HCT116 (cell line): ENCODE data around the gene STK38L. TPM values are rescaled to one million over a fixed set of nuclear protein-coding genes. Genes with fewer than 3 reads are reported as not detected.

Experiments
- ATAC-seq: fragments of 200-7000 bp; cut with Tn5 transposase; 2 replicates; pipeline ENCODE4 v1.9.1; 2020; ENCODE audit warnings: mild to moderate bottlenecking, moderate library complexity
- BruUV-seq: library from RNA; stranded (reverse); fragments of 400-500 nt; replicated peaks from 2 replicates; lab custom pipeline; 2021; lab: Mats Ljungman, UMichigan
- CTCF ChIA-PET: fragments of 300-600 bp; sonication (Branson Sonifier 250); formaldehyde crosslinking; loops from one replicate; lab custom pipeline; 2021; ENCODE audit warnings: antibody characterized with exemption; lab: Charles Lee
- POLR2A ChIA-PET: fragments of 300-600, 350-600 bp; sonication (Branson Sonifier 250); formaldehyde crosslinking; loops from one replicate; lab custom pipeline; 2021; ENCODE audit warnings: antibody characterized with exemption; lab: Charles Lee
- RAD21 ChIA-PET, 2 experiments: fragments of 300-600 bp; sonication (Branson Sonifier 250); formaldehyde crosslinking; loops; one replicate each; lab custom pipeline; 2023; ENCODE audit warnings: low total read pairs in 2 of 2; ENCODE audit not compliant: uncharacterized antibody in 2 of 2, unreplicated experiment in 2 of 2, low non-redundant PET in 1 of 2; lab: Charles Lee
- DNase-seq: peaks from one replicate; pipeline ENCODE4 v3.0.0-alpha.2; 2010; ENCODE audit warnings: low read depth, low spot score
- H2AFZ ChIP-seq: fragments of 200-600 bp; shearing (Covaris generic), sonication (generic); 2 replicates; pipeline ENCODE4 v1.6.1; 2017; ENCODE audit warnings: low read depth, mixed run types, mixed read lengths, antibody characterized with exemption, low read length; ENCODE audit not compliant: poor library complexity, severe bottlenecking
- H3K27ac ChIP-seq: 2 replicates; pipeline ENCODE4 v1.5.1; 2012; ENCODE audit warnings: low read depth, low read length
- H3K27me3 ChIP-seq: fragments of 200-600 bp; sonication (generic); 2 replicates; pipeline ENCODE4 v1.6.1; 2016; ENCODE audit warnings: mixed run types, low read length, mixed read lengths; ENCODE audit not compliant: insufficient read depth
- H3K36me3 ChIP-seq, 2 experiments: fragments of 200-500 bp in 1 of 2; fragments of 200-600 bp in 1 of 2; sonication (Bioruptor generic) in 1 of 2; sonication (generic) in 1 of 2; 2 replicates each; pipeline versions ENCODE4 v1.5.1 to v1.6.1; 2014 to 2016; ENCODE audit warnings: low read length in 2 of 2, inconsistent platforms in 1 of 2, mixed read lengths in 1 of 2, mixed run types in 1 of 2; ENCODE audit not compliant: insufficient read depth in 2 of 2, control insufficient read depth in 1 of 2
- H3K4me1 ChIP-seq, 2 experiments: fragments of 200-600 bp in 1 of 2; sonication (generic) in 1 of 2; 2 replicates each; pipeline versions ENCODE4 v1.5.1 to v1.6.1; 2012 to 2017; ENCODE audit warnings: low read length in 2 of 2, inconsistent platforms in 1 of 2, mild to moderate bottlenecking in 1 of 2, mixed read lengths in 1 of 2, mixed run types in 1 of 2, moderate library complexity in 1 of 2; ENCODE audit not compliant: insufficient read depth in 2 of 2, control insufficient read depth in 1 of 2
- H3K4me2 ChIP-seq: fragments of 200-600 bp; sonication (generic); 2 replicates; pipeline ENCODE4 v1.6.1; 2017; ENCODE audit warnings: mixed run types, low read length, mixed read lengths
- H3K4me3 ChIP-seq, 2 experiments: fragments of 200-600 bp in 1 of 2; sonication (generic) in 1 of 2; replicated peaks in 1 of 2; 2 replicates each; pipeline ENCODE4 v1.5.1; 2011 to 2016; ENCODE audit warnings: low read length in 2 of 2, control low read depth in 1 of 2, low read depth in 1 of 2, mild to moderate bottlenecking in 1 of 2, mixed read lengths in 1 of 2, mixed run types in 1 of 2
- H3K79me2 ChIP-seq: fragments of 200-600 bp; sonication (generic); 2 replicates; pipeline ENCODE4 v1.6.1; 2017; ENCODE audit warnings: mild to moderate bottlenecking, mixed run types, low read length, moderate library complexity, mixed read lengths; ENCODE audit not compliant: insufficient read depth
- H3K9ac ChIP-seq: fragments of 200-600 bp; sonication (generic); 2 replicates; pipeline ENCODE4 v1.6.1; 2016; ENCODE audit warnings: low read length, mixed read lengths
- H3K9me2 ChIP-seq: fragments of 200-600 bp; sonication (generic), shearing (Covaris generic); 2 replicates; pipeline ENCODE4 v1.6.1; 2017; ENCODE audit warnings: mixed run types, mild to moderate bottlenecking, moderate library complexity; ENCODE audit not compliant: insufficient read depth
- H3K9me3 ChIP-seq, 2 experiments: fragments of 200-500 bp in 1 of 2; fragments of 200-600 bp in 1 of 2; sonication (Bioruptor generic) in 1 of 2; sonication (generic) in 1 of 2; 2 replicates each; pipeline ENCODE4 v1.6.1; 2014 to 2017; ENCODE audit warnings: low read length in 2 of 2, mixed read lengths in 2 of 2, inconsistent platforms in 1 of 2, low read depth in 1 of 2, mild to moderate bottlenecking in 1 of 2, mixed run types in 1 of 2, moderate library complexity in 1 of 2; ENCODE audit not compliant: control insufficient read depth in 1 of 2, insufficient read depth in 1 of 2
- H4K20me1 ChIP-seq: fragments of 200-600 bp; sonication (generic), shearing (Covaris generic); 2 replicates; pipeline ENCODE4 v1.6.1; 2017; ENCODE audit warnings: mixed run types, mild to moderate bottlenecking, moderate library complexity; ENCODE audit not compliant: insufficient read depth
- EGR1 ChIP-seq: IDR thresholded peaks from 2 replicates; pipeline ENCODE4 v1.6.1; 2012; ENCODE audit warnings: low read depth
- EZH2phosphoT487 ChIP-seq: fragments of 200-600 bp; IDR thresholded peaks from 2 replicates; pipeline ENCODE4 v1.6.1; 2018; ENCODE audit warnings: antibody characterized with exemption, borderline replicate concordance
- RAD21 ChIP-seq: IDR thresholded peaks from 2 replicates; pipeline ENCODE4 v1.6.1; 2012; ENCODE audit warnings: low read depth, mild to moderate bottlenecking
- SIN3A ChIP-seq: IDR thresholded peaks from 2 replicates; pipeline ENCODE4 v1.6.1; 2012; ENCODE audit warnings: low read depth
- SP1 ChIP-seq: IDR thresholded peaks from 2 replicates; pipeline ENCODE4 v1.6.1; 2012; ENCODE audit warnings: low read depth
- SRF ChIP-seq: IDR thresholded peaks from 2 replicates; pipeline ENCODE4 v1.6.1; 2012; ENCODE audit warnings: low read depth
- ZNF274 ChIP-seq: fragments of 200-500 bp; sonication (Bioruptor generic); IDR thresholded peaks from 2 replicates; pipeline ENCODE4 v1.6.1; 2014; ENCODE audit warnings: mild to moderate bottlenecking, low read depth, low read length, inconsistent platforms
- intact Hi-C: fragments of 100-400 bp; cut with micrococcal nuclease; formaldehyde crosslinking; loops from 2 replicates; pipeline ENCODE4 v1.10.0; 2022
- total RNA-seq: library from RNA; stranded (reverse); gene quantifications from one replicate; pipeline ENCODE4 v1.2.1, GENCODE V29; 2021; ENCODE audit not compliant: unreplicated experiment
- TF ChIP-seq, protein P1 (sequence below): IDR thresholded peaks from 2 replicates; pipeline ENCODE4 v1.6.1; 2011; ENCODE audit warnings: mild to moderate bottlenecking, low read length, moderate library complexity; ENCODE audit not compliant: insufficient replicate concordance; ENCODE audit errors: extremely low read depth
- TF ChIP-seq, protein P2 (sequence below): IDR thresholded peaks from 2 replicates; pipeline ENCODE4 v1.6.1; 2012; ENCODE audit warnings: low read depth
- TF ChIP-seq, protein P3 (sequence below): IDR thresholded peaks from 2 replicates; pipeline ENCODE4 v1.6.1; 2012

The STK38L gene
- total RNA-seq, 1 experiment from 2014 or later: 23.9 TPM

DNA sequence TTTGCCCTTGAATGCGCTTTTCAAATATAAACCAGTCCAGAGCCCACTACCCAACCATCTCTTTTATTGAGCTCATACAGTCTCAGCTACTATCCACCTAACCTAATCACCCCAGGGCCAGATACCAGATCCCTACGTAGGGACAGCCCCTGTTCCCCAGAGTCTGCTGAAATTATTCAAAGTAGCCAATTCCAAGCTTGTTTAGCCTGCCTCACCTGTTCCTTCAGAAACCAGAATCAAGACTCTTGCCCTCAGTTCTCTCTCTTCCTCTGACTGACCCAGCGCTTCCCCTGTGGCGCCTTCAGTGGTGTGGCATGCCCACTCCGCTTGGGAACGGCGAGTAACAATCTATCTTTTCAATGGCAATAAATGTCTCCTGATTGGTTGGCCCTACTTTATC is 107.4 kb downstream of the STK38L start:
- BruUV-seq: no TSS peak
- Histone ChIP-seq H3K4me1 (no peaks in the 10 kb centered on the region), H3K9me3 (no peaks in the 10 kb centered on the region), H3K79me2 (no peaks in the 10 kb centered on the region), H3K9me2 (no peaks in the 10 kb centered on the region), H3K27ac (no peak overlapping the region), H4K20me1 (no peaks in the 10 kb centered on the region), H3K9ac (no peak overlapping the region), H3K27me3 (no peaks in the 10 kb centered on the region), H3K4me3 (no peak overlapping the region), H3K4me2 (no peak overlapping the region), H3K36me3 (no peaks in the 10 kb centered on the region), H2AFZ (no peak overlapping the region)
- TF ChIP-seq SRF (no peak), SP1 (no peak), EGR1 (no peak), EZH2phosphoT487 (no peak)
- TF ChIP-seq, protein P1, sequence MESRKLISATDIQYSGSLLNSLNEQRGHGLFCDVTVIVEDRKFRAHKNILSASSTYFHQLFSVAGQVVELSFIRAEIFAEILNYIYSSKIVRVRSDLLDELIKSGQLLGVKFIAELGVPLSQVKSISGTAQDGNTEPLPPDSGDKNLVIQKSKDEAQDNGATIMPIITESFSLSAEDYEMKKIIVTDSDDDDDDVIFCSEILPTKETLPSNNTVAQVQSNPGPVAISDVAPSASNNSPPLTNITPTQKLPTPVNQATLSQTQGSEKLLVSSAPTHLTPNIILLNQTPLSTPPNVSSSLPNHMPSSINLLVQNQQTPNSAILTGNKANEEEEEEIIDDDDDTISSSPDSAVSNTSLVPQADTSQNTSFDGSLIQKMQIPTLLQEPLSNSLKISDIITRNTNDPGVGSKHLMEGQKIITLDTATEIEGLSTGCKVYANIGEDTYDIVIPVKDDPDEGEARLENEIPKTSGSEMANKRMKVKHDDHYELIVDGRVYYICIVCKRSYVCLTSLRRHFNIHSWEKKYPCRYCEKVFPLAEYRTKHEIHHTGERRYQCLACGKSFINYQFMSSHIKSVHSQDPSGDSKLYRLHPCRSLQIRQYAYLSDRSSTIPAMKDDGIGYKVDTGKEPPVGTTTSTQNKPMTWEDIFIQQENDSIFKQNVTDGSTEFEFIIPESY: no peak
- ChIA-PET POLR2A (no interaction called here), RAD21 (interaction anchor here in 1 of 2 experiments (0.6 kb wide), 1 partner anchor 353 kb away, joined by 3 read pairs; no protein-coding TSS in a partner anchor), CTCF (no interaction called here)
- no peak for DNase-seq
- ATAC-seq: no peak
- intact Hi-C loops: no loop called here

DNA sequence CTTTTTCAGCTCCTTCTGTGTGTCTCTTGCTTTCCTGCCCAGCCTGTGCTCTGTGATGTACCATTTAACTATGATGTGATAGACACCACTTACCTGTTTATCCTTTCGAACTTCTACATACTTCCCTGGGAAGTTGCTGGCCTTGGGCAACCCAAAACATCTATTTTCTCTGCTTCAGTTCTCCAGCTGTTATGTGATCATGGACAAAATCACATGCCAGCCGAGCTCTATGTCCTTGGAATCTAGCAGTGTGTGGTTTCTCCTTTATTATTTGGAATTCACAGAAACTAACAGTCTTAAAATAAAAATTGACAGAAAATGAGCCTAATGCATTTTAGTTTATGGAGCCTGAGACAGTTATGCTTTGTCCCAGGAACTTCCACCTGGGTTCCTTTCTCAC is 111.4 kb downstream of the STK38L start:
- ChIA-PET RAD21 (no interaction called here), CTCF (no interaction called here), POLR2A (no interaction called here)
- intact Hi-C loops: no loop called here
- no peak for DNase-seq
- H3K79me2 ChIP-seq: no peaks in the 10 kb centered on the region
- H3K4me1 ChIP-seq: no peaks in the 10 kb centered on the region
- no peaks in the 10 kb centered on the region for H3K9me2 ChIP-seq
- TF ChIP-seq SIN3A (no peak), EZH2phosphoT487 (no peak), RAD21 (no peak), ZNF274 (no peak)
- TF ChIP-seq, protein P2, sequence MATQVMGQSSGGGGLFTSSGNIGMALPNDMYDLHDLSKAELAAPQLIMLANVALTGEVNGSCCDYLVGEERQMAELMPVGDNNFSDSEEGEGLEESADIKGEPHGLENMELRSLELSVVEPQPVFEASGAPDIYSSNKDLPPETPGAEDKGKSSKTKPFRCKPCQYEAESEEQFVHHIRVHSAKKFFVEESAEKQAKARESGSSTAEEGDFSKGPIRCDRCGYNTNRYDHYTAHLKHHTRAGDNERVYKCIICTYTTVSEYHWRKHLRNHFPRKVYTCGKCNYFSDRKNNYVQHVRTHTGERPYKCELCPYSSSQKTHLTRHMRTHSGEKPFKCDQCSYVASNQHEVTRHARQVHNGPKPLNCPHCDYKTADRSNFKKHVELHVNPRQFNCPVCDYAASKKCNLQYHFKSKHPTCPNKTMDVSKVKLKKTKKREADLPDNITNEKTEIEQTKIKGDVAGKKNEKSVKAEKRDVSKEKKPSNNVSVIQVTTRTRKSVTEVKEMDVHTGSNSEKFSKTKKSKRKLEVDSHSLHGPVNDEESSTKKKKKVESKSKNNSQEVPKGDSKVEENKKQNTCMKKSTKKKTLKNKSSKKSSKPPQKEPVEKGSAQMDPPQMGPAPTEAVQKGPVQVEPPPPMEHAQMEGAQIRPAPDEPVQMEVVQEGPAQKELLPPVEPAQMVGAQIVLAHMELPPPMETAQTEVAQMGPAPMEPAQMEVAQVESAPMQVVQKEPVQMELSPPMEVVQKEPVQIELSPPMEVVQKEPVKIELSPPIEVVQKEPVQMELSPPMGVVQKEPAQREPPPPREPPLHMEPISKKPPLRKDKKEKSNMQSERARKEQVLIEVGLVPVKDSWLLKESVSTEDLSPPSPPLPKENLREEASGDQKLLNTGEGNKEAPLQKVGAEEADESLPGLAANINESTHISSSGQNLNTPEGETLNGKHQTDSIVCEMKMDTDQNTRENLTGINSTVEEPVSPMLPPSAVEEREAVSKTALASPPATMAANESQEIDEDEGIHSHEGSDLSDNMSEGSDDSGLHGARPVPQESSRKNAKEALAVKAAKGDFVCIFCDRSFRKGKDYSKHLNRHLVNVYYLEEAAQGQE: no peak
- TF ChIP-seq, protein P3, sequence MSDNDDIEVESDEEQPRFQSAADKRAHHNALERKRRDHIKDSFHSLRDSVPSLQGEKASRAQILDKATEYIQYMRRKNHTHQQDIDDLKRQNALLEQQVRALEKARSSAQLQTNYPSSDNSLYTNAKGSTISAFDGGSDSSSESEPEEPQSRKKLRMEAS: no peak
- no peaks in the 10 kb centered on the region for H3K9me3 ChIP-seq
- no peak overlapping the region for H2AFZ ChIP-seq
- no peaks in the 10 kb centered on the region for H3K27me3 ChIP-seq
- no peak for ATAC-seq
- BruUV-seq: no TSS peak
- H3K4me3 ChIP-seq: no peak overlapping the region
- H3K27ac ChIP-seq: no peak overlapping the region
- H4K20me1 ChIP-seq: no peaks in the 10 kb centered on the region
- H3K9ac ChIP-seq: no peak overlapping the region
- no peaks in the 10 kb centered on the region for H3K36me3 ChIP-seq
- no peak overlapping the region for H3K4me2 ChIP-seq
